Upper lobe of right lung (tissue), 1 donor: ENCODE measurements around the gene APOL4. TPM values are rescaled to one million over a fixed set of nuclear protein-coding genes. Genes with fewer than 3 reads are reported as not detected.
"Not testable (repeated sequence)": the region's sequence is repeated elsewhere in the genome, so short reads cannot be mapped to it uniquely, and the experiment has no call there.

ENCODE experiments used
- ATAC-seq: fragments of 200-7000 bp; cut with Tn5 transposase; one replicate; pipeline ENCODE4 v1.9.1; 2020; ENCODE audit warnings: mild to moderate bottlenecking, moderate library complexity
- DNase-seq: peaks from one replicate; pipeline ENCODE4 v3.0.0-alpha.2; 2020
- H3K27ac ChIP-seq: fragments of 200-600 bp; one replicate; pipeline ENCODE4 v1.8.0; 2022
- H3K27me3 ChIP-seq: fragments of 200-600 bp; one replicate; pipeline ENCODE4 v1.8.0; 2022; ENCODE audit warnings: mild to moderate bottlenecking
- H3K36me3 ChIP-seq: fragments of 200-600 bp; one replicate; pipeline ENCODE4 v1.8.0; 2022
- H3K4me1 ChIP-seq: fragments of 200-600 bp; one replicate; pipeline ENCODE4 v1.8.0; 2022
- H3K4me3 ChIP-seq: fragments of 200-600 bp; one replicate; pipeline ENCODE4 v1.8.0; 2022; ENCODE audit warnings: mild to moderate bottlenecking
- H3K9me3 ChIP-seq: fragments of 200-600 bp; one replicate; pipeline ENCODE4 v1.8.0; 2022
- intact Hi-C: fragments of 100-400 bp; cut with DNase I; formaldehyde crosslinking; loops from one replicate; pipeline ENCODE4 v1.11.0; 2022
- total RNA-seq: library from RNA; stranded (reverse); fragmentation: NEBNext Ultra II Directional; extraction: Animal tissue kit (Norgen Biotek cat#: 25700); gene quantifications from one replicate; pipeline ENCODE4 v1.2.1, GENCODE V29; 2021
- TF ChIP-seq, protein P1 (sequence below): fragments of 200-600 bp; IDR thresholded peaks from one replicate; pipeline ENCODE4 v1.8.0; 2022; ENCODE audit warnings: antibody characterized with exemption
- donor health status: DM: no; HTN: yes; CAD: no; lungs with severe emphysema.

APOL4 gene
- total RNA-seq, 1 donor from 2014 or later: 14.3 TPM

DNA sequence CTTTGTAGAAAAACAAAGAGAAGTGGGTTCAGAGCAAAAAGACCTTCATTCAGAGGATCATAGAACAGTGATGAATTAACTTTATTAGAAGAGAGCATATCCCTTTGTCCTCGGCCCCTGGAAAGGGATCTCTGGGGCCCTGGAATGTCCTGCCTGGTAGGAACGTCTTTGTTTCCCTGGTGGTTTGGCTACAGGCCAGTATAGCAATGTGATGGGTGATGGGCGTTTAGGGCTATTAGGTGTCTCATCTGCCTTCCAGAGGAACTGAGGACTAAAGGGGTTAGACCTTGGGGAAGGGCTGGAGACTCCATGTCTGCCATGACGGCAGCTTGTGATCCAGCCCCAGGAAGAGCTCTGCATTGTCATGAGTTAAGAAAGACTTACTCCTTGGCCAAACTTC is 9.1 kb downstream of the APOL4 start:
- no peak for DNase-seq

DNA sequence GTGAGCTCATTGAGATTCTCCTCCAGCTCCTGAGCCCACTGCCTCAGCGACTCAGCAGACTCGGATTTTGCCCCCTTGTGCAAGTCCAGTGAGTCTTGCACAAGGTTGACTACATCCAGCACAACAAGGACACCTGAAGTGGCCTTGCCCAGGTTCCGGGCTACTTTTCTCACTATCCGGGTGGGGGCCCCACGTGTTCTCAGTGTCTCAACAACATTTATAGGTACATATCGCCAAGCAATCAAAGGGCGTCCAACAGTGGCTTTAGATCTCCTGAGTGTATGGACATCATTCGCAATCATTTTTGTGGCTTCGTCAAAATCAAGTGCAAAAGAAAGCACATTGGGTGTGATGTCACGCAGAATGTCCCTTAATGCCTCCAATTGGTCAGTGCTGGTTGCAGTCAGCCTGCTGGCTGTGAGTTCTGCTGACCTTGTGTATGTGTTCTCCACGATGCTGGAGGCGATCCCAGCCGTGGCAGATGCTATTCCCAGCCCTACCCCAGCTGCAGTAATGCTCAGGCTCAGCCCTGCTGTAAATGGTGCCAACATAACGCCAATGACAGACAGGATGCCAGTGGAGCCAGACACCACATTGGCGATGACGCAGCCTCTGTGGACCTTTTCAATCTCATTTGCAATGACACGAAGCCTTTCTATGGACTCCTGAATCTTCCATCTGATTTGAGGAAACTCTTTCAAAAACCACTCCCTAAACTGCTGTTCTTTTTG is 10.3 kb downstream of the APOL4 start:
- no peaks in the 10 kb centered on the region for H3K36me3 ChIP-seq
- no peaks in the 10 kb centered on the region for H3K4me1 ChIP-seq
- DNase-seq: no peak
- H3K27ac ChIP-seq: no peak overlapping the region
- intact Hi-C loops: loop anchor here (10.0 kb wide), 1 partner anchor 84 kb away; no protein-coding TSS in a partner anchor
- TF ChIP-seq, protein P1, sequence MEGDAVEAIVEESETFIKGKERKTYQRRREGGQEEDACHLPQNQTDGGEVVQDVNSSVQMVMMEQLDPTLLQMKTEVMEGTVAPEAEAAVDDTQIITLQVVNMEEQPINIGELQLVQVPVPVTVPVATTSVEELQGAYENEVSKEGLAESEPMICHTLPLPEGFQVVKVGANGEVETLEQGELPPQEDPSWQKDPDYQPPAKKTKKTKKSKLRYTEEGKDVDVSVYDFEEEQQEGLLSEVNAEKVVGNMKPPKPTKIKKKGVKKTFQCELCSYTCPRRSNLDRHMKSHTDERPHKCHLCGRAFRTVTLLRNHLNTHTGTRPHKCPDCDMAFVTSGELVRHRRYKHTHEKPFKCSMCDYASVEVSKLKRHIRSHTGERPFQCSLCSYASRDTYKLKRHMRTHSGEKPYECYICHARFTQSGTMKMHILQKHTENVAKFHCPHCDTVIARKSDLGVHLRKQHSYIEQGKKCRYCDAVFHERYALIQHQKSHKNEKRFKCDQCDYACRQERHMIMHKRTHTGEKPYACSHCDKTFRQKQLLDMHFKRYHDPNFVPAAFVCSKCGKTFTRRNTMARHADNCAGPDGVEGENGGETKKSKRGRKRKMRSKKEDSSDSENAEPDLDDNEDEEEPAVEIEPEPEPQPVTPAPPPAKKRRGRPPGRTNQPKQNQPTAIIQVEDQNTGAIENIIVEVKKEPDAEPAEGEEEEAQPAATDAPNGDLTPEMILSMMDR: no peak
- ATAC-seq: peak; percentile 44
- H3K4me3 ChIP-seq: no peak overlapping the region
- no peaks in the 10 kb centered on the region for H3K9me3 ChIP-seq
- no peaks in the 10 kb centered on the region for H3K27me3 ChIP-seq

More for the DNA sequence above, 9.1 kb downstream of the APOL4 start:
- ATAC-seq: no peak
- TF ChIP-seq, protein P1: no peak
- intact Hi-C loops: loop anchor here (10.0 kb wide), 1 partner anchor 82 kb away; no protein-coding TSS in a partner anchor
- H3K27me3 ChIP-seq: no peaks in the 10 kb centered on the region
- H3K27ac ChIP-seq: no peak overlapping the region
- H3K4me1 ChIP-seq: peaks cover 8% of the 10 kb centered on the region
- no peaks in the 10 kb centered on the region for H3K36me3 ChIP-seq
- no peaks in the 10 kb centered on the region for H3K9me3 ChIP-seq
- H3K4me3 ChIP-seq: no peak overlapping the region

DNA sequence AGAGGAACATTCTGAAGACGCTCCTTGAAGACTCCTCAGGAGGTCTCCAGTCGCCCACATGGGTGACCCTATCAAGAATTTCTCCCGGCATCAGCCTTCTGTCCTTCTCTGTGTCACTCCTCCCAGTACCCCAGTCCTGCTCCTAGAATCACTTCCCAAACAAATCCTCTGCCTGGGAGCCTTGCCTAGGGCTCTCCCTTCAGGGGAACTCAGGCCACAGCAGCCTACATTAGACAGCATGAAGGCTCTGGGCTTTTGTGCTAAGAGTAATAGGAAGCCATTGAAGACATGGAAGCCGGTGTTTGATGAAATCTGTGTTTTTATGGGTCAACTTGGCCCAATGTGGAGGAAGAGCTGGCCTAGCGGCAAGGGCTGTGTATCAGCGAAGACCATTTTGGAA is 13.7 kb downstream of the APOL4 start:
- H3K27ac ChIP-seq, H3K9me3 ChIP-seq, H3K27me3 ChIP-seq, DNase-seq, H3K4me1 ChIP-seq, H3K4me3 ChIP-seq, ATAC-seq, H3K36me3 ChIP-seq, intact Hi-C loops: not testable (repeated sequence)

DNA sequence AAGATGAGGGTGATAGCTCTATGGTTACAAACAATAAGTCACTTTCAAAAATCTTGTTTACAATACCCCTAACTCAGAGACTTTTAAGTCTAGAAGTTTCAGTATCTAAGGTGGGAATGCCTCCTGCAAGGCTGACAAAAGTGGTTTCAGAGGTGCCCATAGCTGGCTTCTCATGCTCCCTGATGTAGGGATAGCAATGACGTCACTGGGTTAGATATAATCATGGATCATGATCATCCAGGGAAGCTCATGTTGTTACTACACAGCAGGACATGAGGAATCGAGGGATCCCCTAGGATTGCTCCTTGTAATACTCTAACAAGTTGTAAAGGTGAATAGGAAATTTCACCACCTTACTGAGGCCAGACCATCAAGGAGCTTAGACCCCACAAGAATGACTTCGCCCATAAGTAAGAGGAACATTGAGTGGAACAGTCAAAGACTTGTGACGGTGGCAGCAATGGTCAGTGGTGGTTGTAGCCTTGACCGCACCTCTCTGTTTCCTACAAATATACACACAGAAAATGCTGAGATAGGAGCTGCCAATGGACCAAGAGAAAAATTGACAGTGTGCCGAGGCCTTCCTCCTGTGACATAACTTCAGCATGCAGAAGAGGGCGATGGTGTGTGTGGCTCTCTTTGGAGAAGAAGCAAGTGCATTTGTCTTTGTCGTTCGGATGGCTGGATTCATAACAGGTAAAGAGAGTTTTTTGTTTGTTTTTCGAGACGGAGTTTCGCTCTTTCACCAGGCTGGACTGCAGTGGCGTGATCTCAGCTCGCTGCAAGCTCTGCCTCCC is 15.6 kb downstream of the APOL4 start:
- no peak for ATAC-seq
- H3K27ac ChIP-seq: no peak overlapping the region
- H3K27me3 ChIP-seq: no peaks in the 10 kb centered on the region
- H3K36me3 ChIP-seq: no peaks in the 10 kb centered on the region
- no peak overlapping the region for H3K4me3 ChIP-seq
- TF ChIP-seq, protein P1: no peak
- intact Hi-C loops: no loop called here
- no peak for DNase-seq
- no peaks in the 10 kb centered on the region for H3K4me1 ChIP-seq
- no peaks in the 10 kb centered on the region for H3K9me3 ChIP-seq

DNA sequence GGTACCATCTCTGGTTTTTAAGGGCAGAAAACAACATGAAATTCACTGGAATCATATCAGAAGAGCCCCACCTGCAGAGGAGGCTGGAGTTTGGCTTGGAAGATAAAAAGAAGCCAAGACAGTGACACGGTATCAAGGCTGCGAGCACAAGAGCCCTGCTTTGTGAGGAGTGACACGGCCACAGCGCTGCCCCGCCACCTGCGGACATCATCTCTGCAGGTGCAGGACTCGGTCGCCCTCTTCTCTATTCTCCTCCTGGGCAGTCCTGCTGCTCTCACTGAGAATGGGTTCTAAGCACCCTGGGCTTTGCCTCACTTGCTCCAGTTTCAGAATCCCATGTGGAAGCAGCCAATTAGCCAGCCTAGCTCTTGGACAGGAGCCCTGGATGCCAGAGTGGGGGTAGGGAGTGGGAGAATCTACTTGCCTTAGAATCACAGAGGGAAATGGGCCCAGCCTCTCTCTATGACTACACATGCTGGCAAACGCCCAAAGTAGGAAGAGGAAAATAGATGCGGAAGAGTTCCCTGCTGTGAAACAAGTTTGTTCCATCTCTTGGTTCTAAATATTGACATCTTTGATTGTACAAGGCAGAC is 17.1 kb downstream of the APOL4 start:
- ATAC-seq: no peak
- Histone ChIP-seq H3K4me3 (no peak overlapping the region), H3K36me3 (no peaks in the 10 kb centered on the region), H3K27ac (no peak overlapping the region), H3K4me1 (no peaks in the 10 kb centered on the region), H3K9me3 (no peaks in the 10 kb centered on the region), H3K27me3 (no peaks in the 10 kb centered on the region)
- intact Hi-C loops: loop anchor here (5.0 kb wide), 1 partner anchor 42 kb away; no protein-coding TSS in a partner anchor
- no peak for DNase-seq
- TF ChIP-seq, protein P1: no peak

DNA sequence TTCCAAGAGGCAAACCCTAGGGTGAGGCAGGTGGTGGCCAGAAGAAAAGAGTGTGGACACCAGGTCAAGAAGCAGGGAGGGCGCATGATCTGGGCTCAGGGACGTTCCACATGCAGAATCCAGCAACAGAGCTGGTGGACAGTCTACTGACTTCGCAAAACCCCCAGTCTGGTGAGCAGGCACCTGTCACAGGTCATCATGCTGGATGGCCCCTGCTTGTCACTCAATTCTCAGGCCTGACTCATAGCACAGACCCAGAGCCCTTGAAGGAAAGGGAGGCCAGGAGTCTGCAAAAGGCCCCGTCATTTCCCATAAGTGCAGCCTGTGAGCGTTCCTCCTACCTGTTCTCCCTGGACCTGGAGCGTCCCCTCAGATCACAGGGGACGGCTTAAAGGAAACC is 18.2 kb downstream of the APOL4 start:
- intact Hi-C loops: loop anchor here (5.0 kb wide), 1 partner anchor 41 kb away; no protein-coding TSS in a partner anchor
- H3K9me3 ChIP-seq: no peaks in the 10 kb centered on the region
- DNase-seq: no peak
- ATAC-seq: no peak
- no peaks in the 10 kb centered on the region for H3K27me3 ChIP-seq
- TF ChIP-seq, protein P1: no peak
- no peaks in the 10 kb centered on the region for H3K4me1 ChIP-seq
- no peak overlapping the region for H3K4me3 ChIP-seq
- no peak overlapping the region for H3K27ac ChIP-seq
- H3K36me3 ChIP-seq: no peaks in the 10 kb centered on the region
